PFSK-1 (cell line): ENCODE results near the gene PIK3R1.

Source experiments
- FOXP2 ChIP-seq: optimal IDR thresholded peaks from 2 replicates; pipeline ENCODE3; 2011; ENCODE audit warnings: borderline replicate concordance, control low read depth, inconsistent platforms; ENCODE audit not compliant: insufficient read depth; ENCODE audit errors: extremely low read length, extremely low read depth
- POLR2AphosphoS5 ChIP-seq: IDR thresholded peaks from 2 replicates; pipeline ENCODE4 v1.6.1; 2012; ENCODE audit warnings: low read depth, mild to moderate bottlenecking, control low read depth, low read length, moderate library complexity
- TAF1 ChIP-seq: IDR thresholded peaks from 2 replicates; pipeline ENCODE4 v1.6.1; 2012; ENCODE audit warnings: low read length, control low read depth, borderline replicate concordance; ENCODE audit not compliant: insufficient read depth
- TF ChIP-seq, protein P1 (sequence below), 2 experiments: IDR thresholded peaks; 2 replicates each; pipeline versions ENCODE4 v1.6.1 to v1.8.0; 2011 to 2012; ENCODE audit warnings: low read depth in 2 of 2, low read length in 2 of 2, control low read depth in 1 of 2, inconsistent platforms in 1 of 2, mild to moderate bottlenecking in 1 of 2, moderate library complexity in 1 of 2; ENCODE audit not compliant: insufficient read depth in 1 of 2

GRCh38 chr5:68253624-68254585, 38.3 kb downstream of the PIK3R1 start:
- TF ChIP-seq TAF1, result no peak
- TF ChIP-seq POLR2AphosphoS5, result no peak
- TF ChIP-seq, protein P1, sequence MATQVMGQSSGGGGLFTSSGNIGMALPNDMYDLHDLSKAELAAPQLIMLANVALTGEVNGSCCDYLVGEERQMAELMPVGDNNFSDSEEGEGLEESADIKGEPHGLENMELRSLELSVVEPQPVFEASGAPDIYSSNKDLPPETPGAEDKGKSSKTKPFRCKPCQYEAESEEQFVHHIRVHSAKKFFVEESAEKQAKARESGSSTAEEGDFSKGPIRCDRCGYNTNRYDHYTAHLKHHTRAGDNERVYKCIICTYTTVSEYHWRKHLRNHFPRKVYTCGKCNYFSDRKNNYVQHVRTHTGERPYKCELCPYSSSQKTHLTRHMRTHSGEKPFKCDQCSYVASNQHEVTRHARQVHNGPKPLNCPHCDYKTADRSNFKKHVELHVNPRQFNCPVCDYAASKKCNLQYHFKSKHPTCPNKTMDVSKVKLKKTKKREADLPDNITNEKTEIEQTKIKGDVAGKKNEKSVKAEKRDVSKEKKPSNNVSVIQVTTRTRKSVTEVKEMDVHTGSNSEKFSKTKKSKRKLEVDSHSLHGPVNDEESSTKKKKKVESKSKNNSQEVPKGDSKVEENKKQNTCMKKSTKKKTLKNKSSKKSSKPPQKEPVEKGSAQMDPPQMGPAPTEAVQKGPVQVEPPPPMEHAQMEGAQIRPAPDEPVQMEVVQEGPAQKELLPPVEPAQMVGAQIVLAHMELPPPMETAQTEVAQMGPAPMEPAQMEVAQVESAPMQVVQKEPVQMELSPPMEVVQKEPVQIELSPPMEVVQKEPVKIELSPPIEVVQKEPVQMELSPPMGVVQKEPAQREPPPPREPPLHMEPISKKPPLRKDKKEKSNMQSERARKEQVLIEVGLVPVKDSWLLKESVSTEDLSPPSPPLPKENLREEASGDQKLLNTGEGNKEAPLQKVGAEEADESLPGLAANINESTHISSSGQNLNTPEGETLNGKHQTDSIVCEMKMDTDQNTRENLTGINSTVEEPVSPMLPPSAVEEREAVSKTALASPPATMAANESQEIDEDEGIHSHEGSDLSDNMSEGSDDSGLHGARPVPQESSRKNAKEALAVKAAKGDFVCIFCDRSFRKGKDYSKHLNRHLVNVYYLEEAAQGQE (IDR thresholded peaks at IDR 0.05; ENCODE audit: insufficient read depth in 1 of 2, low read depth in 2 of 2, low read length in 2 of 2), result no peak
- no peak for TF ChIP-seq FOXP2
